GM20000 (cell line): ENCODE data around the gene ANGPTL4.
A peak's percentile ranks its signal among the peaks of the same experiment; 100 is the strongest.
"Not testable (repeated sequence)": the region's sequence is repeated elsewhere in the genome, so short reads cannot be mapped to it uniquely, and the experiment has no call there.

Experiments
- DNase-seq: peaks from one replicate; pipeline ENCODE4 v3.0.0; 2012; ENCODE audit warnings: low spot score
- TF ChIP-seq, protein P1 (sequence below): IDR thresholded peaks from 2 replicates; pipeline ENCODE4 v1.5.1; 2012; ENCODE audit warnings: mild to moderate bottlenecking, control low read depth; ENCODE audit errors: extremely low read depth, missing control alignments

Gene ANGPTL4, protein sequence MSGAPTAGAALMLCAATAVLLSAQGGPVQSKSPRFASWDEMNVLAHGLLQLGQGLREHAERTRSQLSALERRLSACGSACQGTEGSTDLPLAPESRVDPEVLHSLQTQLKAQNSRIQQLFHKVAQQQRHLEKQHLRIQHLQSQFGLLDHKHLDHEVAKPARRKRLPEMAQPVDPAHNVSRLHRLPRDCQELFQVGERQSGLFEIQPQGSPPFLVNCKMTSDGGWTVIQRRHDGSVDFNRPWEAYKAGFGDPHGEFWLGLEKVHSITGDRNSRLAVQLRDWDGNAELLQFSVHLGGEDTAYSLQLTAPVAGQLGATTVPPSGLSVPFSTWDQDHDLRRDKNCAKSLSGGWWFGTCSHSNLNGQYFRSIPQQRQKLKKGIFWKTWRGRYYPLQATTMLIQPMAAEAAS

DNA sequence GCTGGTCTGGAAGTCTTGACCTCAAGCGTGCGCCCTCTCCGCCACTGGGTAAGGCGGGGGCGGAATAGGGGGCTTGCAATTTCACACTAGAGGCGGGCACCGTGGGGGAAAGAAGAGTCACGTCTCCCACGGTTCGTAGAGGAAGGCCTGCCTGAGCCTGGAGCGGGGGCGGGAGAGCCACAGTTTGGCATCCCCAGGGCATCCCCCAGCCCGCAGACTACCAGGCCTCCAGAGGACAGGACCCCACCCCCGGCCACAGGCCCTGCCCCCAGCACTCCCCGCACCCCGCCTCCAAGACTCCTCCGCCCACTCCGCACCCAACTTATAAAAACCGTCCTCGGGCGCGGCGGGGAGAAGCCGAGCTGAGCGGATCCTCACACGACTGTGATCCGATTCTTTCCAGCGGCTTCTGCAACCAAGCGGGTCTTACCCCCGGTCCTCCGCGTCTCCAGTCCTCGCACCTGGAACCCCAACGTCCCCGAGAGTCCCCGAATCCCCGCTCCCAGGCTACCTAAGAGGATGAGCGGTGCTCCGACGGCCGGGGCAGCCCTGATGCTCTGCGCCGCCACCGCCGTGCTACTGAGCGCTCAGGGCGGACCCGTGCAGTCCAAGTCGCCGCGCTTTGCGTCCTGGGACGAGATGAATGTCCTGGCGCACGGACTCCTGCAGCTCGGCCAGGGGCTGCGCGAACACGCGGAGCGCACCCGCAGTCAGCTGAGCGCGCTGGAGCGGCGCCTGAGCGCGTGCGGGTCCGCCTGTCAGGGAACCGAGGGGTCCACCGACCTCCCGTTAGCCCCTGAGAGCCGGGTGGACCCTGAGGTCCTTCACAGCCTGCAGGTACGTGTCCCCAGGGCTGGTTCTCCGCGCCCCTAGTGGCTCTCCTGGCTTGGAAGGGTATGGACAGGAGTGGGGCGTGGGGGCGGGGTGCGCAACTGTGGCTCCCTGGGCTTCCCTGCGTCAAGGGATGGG, at the start of gene ANGPTL4:
Gene ANGPTL4 (plus strand): TSS at position 353 of the 969 bp plus-strand sequence. CDS start 167 bp downstream, at position 520.
- peak; percentile 76 for DNase-seq
- TF ChIP-seq, protein P1, sequence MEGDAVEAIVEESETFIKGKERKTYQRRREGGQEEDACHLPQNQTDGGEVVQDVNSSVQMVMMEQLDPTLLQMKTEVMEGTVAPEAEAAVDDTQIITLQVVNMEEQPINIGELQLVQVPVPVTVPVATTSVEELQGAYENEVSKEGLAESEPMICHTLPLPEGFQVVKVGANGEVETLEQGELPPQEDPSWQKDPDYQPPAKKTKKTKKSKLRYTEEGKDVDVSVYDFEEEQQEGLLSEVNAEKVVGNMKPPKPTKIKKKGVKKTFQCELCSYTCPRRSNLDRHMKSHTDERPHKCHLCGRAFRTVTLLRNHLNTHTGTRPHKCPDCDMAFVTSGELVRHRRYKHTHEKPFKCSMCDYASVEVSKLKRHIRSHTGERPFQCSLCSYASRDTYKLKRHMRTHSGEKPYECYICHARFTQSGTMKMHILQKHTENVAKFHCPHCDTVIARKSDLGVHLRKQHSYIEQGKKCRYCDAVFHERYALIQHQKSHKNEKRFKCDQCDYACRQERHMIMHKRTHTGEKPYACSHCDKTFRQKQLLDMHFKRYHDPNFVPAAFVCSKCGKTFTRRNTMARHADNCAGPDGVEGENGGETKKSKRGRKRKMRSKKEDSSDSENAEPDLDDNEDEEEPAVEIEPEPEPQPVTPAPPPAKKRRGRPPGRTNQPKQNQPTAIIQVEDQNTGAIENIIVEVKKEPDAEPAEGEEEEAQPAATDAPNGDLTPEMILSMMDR = no peak

DNA sequence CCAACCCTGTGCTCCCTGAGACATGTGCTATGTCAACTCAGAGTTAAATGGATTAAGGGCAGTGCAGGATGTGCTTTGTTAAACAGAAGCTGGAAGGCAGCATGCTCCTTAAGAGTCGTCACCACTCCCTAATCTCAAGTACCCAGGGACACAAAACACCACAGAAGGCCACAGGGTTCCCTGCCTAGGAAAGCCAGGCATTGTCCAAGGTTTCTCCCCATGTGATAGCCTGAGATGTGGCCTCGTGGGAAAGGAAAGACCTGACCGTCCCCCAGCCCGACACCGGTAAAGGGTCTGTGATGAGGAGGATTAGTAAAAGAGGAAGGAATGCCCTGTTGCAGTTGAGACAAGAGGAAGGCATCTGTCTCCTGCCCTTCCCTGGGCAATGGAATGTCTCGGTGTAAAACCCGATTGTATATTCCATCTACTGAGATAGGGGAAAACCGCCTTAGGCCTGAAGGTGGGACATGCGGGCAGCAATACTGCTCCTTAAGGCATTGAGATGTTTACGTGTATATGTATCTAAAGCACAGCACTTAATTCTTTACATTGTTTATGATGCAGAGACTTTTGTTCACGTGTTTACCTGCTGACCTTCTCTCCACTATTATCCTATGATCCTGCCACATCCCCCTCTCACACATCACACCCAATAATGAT, 48.8 kb upstream of the ANGPTL4 start:
- not testable (repeated sequence) for DNase-seq

DNA sequence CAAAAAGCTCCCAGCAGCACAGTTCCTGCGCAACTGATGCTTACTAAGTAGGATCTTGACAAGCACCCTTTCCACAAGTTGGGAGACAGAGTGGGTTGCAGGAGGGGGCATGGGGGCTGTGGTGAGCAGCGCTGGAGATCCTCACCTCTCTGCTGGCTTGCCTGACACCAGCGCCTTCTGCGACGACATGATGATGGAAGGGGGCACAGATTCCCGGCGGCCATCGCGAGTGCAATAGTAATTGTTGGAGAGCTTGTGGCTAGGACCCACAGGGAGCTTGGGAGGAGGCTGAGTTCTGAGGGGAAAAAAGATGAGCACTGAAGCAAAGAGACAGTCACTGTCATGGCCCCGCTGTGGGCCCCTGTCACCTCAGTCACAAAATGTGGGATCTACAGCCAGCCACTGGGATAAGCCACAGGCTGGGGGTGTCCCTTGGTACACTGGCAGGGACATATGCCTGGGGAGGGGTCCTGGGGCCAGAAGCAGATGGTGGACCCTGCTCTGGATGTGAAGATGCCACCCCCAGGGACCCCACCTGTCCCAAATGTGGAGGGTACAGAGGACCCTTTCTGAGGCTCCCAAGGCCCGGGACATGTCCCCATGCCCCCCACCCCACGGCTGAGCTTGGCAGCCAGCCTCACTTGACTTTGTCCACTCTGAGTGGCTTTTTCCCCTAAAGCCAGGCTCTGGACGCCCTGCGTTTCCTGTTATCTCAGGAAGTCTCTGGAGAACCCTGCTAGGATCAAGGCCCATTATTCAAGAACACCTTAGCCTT, 47.4 kb upstream of the ANGPTL4 start:
- no peak for DNase-seq

DNA sequence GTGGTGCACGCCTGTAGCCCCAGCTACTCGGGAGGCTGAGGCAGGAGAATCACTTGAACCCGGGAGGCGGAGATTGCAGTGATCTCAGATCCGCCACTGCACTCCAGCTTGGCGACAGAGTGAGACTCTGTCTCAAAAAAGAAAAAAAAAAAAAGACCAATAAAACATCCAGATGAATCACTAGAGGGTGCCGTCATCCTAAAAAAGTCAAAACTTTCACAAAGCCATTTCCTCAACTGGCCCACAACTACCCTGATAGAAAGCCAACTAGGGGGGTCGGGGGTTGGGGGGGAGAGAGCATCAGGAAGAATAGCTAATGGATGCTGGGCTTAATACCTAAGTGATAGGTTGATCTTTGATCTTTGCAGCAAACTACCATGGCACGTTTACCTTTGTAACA, 45.1 kb upstream of the ANGPTL4 start:
- not testable (repeated sequence) for DNase-seq

More for the DNA sequence above, 47.4 kb upstream of the ANGPTL4 start:
- TF ChIP-seq, protein P1 = no peak

DNA sequence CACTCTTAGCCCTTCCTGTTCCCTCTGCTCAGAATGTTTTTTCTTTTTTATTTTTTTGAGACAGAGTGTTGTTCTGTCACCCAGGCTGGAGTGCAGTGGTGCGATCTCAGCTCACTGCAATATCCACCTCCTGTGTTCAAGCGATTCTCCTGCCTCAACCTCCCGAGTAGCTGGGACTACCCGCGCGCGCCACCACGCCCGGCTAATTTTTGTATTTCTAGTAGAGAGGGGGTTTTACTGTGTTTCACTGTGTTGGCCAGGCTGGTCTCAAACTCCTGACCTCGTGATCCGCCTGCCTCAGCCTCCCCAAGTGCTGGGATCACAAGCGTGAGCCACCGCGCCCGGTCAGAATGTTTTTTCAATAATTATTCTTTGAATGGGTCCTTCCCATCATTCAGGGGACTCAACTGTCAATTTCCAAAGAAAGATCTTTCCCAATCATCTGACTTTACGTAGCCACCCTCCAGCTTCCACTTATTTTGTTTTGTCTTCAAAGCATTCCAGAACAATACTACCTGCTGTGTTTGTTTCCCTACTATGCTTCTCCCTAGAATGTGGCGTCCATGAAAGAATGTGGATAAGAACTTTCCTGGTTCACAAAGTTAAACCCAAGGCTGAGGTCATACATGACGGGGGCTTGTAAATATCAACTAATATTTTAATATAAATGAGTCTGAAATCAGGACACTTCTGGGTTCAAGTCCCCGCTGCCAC, 44.0 kb upstream of the ANGPTL4 start:
- no peak for DNase-seq
- TF ChIP-seq, protein P1 = no peak

DNA sequence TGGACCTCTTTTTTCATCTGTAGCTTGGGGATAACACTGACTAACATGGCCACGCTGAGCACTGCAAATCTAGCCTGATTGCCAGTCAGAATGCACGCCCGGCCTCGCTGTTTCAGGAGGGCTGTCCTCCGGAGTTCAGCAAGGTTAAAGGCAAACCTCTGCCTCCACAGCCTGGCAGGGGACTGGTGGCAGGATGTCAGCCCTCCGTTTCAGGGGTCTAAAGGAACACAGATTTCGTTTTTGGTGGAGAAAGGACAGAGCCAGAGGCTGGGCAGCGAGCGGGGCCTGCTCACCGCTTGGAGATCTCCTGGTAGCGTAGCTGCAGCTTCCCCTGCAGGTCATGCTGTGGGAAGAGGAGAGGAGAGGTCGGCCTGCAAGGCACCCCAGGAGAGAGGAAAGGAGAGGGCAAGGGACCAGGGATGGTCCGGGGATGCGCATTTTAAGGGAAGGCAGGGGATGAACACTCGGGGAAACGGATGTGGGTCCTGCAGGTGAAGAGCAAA, 43.3 kb upstream of the ANGPTL4 start:
- TF ChIP-seq, protein P1 = no peak
- DNase-seq = no peak
